NCI-H69 (cell line): ENCODE results near the gene SERINC1.
"Not testable (repeated sequence)": the region's sequence is repeated elsewhere in the genome, so short reads cannot be mapped to it uniquely, and the experiment has no call there.

Experiments used
- DNase-seq: peaks from one replicate; lab custom pipeline; 2025; lab: John Stamatoyannopoulos, UW

Gene SERINC1

GRCh38 chr6:122471107-122472021 lies at the start of gene SERINC1:
SERINC1 (minus strand) TSS chr6:122471807; CDS start chr6:122471737, 70 bp downstream.
- DNase-seq, result peak; percentile 98

DNA sequence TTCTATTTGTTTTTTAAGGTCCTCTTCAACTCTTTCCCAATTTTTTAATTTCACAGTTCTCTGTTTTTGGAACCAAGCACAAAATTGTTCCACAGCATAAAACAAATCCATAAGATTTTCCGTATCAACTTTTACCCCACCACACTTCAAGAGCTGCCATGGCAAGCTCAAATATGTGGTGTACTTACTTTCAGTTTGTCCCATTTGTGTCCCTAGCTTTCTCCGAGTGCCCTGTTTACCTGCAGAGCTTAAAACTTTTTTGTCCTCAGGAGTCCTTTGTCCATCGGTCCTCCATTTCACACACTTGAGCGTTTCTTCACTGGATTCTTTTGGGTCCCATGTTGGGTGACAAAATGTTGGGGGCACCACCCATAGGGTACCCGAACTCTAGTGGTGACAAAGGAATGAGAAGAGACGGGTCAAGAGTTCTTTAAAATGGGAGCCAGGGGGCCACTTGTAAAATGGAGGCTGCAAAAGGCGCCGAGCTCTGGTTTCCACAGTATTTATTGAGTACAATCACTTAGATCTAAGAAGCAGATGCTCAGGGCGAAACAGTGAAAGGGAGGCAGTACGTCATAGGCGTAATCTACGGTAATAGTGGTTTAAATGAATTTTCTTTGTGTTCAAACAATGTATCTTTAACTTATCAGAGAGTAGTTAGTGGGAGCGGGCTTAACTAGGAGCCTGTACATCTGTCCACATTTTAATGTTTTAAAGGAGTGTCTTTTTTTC lies 39.8 kb upstream of the SERINC1 start:
- no peak for DNase-seq

GRCh38 chr6:122505170-122505569 lies 33.6 kb upstream of the SERINC1 start:
- DNase-seq, result not testable (repeated sequence)

- no peak for DNase-seq
Observed at GRCh38 chr6:122501475-122501874, 29.9 kb upstream of the SERINC1 start.

DNA sequence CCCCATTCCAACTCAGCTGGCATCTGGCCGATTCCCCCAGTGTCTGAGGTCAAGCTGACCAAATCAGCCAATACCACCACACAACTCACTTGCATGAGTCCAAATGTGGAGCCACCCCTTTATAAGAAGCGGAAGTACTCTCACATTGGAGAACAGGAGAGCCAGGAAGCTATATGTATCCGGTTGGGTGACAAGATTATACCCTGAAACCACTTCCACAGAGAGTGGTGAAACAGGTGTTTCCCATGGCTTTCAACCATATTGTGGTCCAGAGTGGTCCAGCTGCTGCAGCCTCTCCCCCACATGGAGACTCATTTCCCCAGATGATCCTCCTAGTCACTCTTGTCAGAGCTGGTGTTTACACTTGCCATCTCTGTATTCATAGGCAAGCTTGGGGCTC lies 24.0 kb upstream of the SERINC1 start:
- no peak for DNase-seq

GRCh38 chr6:122494665-122495272 lies 23.2 kb upstream of the SERINC1 start:
- DNase-seq, result peak; percentile 25

- DNase-seq, result peak; percentile 88
Observed at GRCh38 chr6:122491919-122492555, 20.4 kb upstream of the SERINC1 start.

DNA sequence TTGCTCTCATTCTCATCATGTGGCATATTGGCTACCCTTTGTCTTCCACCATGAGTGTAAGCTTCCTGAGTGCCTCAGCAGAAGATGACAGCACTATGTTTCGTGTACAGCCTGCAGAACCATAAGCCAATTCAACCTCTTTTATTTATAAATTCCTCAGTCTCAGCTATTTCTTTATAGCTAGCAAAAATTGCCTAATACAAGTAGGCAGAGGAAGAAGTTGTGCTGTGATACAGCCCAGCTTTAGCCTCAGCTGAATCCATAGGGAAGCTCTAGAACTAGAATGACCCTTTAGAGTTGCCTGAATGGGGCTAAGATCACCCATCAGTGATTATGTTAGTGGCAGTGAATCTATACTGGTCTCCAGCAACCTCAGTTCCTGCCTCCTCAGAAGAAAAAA lies 19.0 kb upstream of the SERINC1 start:
- DNase-seq, result no peak

DNA sequence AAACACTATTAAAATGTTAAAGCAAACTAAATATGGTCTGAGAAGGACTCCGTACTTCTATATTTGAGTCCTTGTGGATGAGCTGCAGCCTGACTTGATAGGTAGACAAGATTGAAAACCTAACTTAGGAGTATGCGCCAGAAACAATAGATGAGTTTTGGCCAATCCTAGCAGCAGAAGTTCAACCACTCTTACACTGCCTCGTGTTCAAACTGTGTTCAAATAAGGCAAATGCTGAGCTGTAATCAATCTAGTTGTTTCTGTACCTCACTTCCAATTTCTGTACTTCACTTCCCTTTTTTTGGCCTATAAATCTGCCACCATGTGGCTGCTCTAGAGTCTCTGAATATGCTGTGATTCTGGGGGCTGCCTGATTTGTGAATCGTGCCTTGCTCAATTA lies 13.2 kb upstream of the SERINC1 start:
- DNase-seq, result no peak

- DNase-seq, result no peak
Observed at GRCh38 chr6:122482750-122483080, 11.1 kb upstream of the SERINC1 start.

GRCh38 chr6:122476131-122476530 lies 4.5 kb upstream of the SERINC1 start:
- peak; percentile 67 for DNase-seq

GRCh38 chr6:122472022-122472340 lies 374 bp upstream of the SERINC1 start:
- no peak for DNase-seq

- DNase-seq, result no peak
Observed at GRCh38 chr6:122461885-122462284, 9.7 kb downstream of the SERINC1 start.

GRCh38 chr6:122459865-122460416 lies 11.7 kb downstream of the SERINC1 start:
- DNase-seq, result not testable (repeated sequence)

DNA sequence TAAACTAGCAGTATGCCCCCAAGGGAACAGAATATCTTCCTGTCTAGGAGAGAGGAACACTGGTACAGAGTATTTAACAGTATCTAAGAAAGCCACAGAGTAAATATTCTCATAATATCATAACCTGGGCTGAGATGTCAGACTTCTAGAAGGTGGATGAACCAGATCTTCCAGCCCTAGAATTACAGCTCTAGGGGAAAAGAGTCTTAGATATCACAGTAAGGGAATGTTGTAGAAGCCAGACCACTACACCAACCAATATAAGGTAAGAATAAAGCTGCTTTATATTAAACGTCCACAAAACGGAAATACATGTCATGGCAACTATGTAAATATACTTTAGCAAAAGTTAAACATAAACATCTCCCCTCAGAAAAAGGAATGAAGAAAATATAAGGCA lies 12.4 kb downstream of the SERINC1 start:
- DNase-seq, result no peak

GRCh38 chr6:122458087-122458486 lies 13.5 kb downstream of the SERINC1 start:
- DNase-seq, result no peak

DNA sequence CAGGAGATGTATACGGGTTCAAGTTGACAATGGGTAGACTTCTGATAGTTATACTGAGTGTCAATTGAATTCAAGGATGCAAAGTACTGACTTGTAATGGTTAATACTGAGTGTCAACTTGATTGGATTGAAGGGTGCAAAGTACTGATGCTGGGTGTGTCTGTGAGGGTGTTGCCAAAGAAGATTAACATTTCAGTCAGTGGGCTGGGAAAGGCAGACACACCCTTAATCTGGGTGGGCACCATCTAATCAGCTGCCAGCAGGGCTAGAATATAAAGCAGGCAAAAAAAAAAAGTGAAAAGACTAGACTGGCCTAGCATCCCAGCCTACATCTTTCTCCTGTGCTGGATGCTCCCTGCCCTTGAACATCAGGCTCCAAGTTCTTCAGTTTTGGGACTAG lies 16.5 kb downstream of the SERINC1 start:
- DNase-seq, result not testable (repeated sequence)

GRCh38 chr6:122454673-122455072 lies 16.9 kb downstream of the SERINC1 start:
- DNase-seq, result peak; percentile 14

DNA sequence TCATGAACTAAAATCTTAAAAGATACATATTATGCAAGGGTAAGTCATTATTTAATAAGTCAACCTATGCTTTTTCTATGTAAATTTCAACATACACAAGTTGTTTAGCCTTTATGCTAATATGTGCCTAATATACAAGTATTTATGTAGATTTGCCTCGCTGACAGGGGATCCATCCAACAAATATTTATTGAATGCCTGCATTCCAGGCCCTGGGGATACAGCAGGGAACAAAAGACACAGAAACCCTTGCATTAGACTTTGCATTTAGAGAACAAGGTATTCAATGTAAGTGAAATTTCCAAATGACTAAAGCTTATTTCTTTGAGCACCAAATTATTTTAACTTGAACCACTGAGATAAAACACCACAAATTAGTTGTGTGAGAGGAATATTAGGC lies 19.1 kb downstream of the SERINC1 start:
- no peak for DNase-seq

GRCh38 chr6:122449069-122449468 lies 22.5 kb downstream of the SERINC1 start:
- no peak for DNase-seq

GRCh38 chr6:122445274-122445673 lies 26.3 kb downstream of the SERINC1 start:
- DNase-seq, result no peak

- DNase-seq, result no peak
Observed at GRCh38 chr6:122438975-122439374, 32.6 kb downstream of the SERINC1 start.
